ENCODE data around the gene TRIM44. TPM values are rescaled to one million over a fixed set of nuclear protein-coding genes. Genes with fewer than 3 reads are reported as not detected.

The TRIM44 gene, protein sequence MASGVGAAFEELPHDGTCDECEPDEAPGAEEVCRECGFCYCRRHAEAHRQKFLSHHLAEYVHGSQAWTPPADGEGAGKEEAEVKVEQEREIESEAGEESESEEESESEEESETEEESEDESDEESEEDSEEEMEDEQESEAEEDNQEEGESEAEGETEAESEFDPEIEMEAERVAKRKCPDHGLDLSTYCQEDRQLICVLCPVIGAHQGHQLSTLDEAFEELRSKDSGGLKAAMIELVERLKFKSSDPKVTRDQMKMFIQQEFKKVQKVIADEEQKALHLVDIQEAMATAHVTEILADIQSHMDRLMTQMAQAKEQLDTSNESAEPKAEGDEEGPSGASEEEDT
- total RNA-seq = 81.2 to 88.2 TPM (median 86.6 TPM) in 3 replicates

DNA sequence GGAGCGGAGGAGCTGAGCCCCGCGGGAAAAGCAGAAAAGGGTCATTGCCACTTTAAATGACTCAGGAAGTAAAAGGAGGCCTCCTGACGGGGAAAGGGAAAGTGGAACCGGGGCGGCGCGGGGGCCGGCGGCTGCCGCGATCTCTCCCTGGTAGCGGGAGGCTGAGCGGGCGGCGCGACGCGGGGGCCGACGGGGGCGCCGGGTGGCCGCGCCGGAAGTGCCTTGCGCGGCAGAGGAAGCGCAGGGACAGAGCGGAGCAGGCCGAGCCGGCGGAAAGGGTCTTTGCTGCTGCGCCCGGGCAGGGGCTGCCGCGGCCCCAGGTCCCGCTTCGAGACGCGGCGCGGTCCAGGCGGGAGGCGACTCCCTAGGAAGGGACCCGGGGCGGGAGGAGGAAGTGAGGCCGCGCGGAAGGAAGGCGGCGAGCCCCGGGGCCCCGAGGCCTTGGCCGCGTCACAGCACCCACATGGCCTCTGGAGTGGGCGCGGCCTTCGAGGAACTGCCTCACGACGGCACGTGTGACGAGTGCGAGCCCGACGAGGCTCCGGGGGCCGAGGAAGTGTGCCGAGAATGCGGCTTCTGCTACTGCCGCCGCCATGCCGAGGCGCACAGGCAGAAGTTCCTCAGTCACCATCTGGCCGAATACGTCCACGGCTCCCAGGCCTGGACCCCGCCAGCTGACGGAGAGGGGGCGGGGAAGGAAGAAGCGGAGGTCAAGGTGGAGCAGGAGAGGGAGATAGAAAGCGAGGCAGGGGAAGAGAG is at the start of gene TRIM44:
TSS of gene TRIM44 (plus strand) at position 127 of the 759 bp plus-strand sequence. CDS start at position 464, 337 bp downstream.
- H3K9me3 Mint-ChIP-seq = peaks cover 31% of the 10 kb centered on the region
- peaks cover 30% of the 10 kb centered on the region for H3K4me1 Mint-ChIP-seq
- peak within 1 kb of the TSS; percentile 99 for H3K27ac Mint-ChIP-seq
- H3K4me3 Mint-ChIP-seq = peak within 1 kb of the TSS; percentile 95
- DNase-seq (ENCODE audit: low spot score in 2 of 2, unreplicated experiment in 2 of 2) = peak; percentile 67 to 83
- H3K27me3 Mint-ChIP-seq (ENCODE audit: low read depth) = no peaks in the 10 kb centered on the region
- H3K36me3 Mint-ChIP-seq = peaks cover 37% of the 10 kb centered on the region
- TF ChIP-seq, protein P1, sequence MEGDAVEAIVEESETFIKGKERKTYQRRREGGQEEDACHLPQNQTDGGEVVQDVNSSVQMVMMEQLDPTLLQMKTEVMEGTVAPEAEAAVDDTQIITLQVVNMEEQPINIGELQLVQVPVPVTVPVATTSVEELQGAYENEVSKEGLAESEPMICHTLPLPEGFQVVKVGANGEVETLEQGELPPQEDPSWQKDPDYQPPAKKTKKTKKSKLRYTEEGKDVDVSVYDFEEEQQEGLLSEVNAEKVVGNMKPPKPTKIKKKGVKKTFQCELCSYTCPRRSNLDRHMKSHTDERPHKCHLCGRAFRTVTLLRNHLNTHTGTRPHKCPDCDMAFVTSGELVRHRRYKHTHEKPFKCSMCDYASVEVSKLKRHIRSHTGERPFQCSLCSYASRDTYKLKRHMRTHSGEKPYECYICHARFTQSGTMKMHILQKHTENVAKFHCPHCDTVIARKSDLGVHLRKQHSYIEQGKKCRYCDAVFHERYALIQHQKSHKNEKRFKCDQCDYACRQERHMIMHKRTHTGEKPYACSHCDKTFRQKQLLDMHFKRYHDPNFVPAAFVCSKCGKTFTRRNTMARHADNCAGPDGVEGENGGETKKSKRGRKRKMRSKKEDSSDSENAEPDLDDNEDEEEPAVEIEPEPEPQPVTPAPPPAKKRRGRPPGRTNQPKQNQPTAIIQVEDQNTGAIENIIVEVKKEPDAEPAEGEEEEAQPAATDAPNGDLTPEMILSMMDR (IDR thresholded peaks at IDR 0.05; ENCODE audit: unreplicated experiment) = no peak

DNA sequence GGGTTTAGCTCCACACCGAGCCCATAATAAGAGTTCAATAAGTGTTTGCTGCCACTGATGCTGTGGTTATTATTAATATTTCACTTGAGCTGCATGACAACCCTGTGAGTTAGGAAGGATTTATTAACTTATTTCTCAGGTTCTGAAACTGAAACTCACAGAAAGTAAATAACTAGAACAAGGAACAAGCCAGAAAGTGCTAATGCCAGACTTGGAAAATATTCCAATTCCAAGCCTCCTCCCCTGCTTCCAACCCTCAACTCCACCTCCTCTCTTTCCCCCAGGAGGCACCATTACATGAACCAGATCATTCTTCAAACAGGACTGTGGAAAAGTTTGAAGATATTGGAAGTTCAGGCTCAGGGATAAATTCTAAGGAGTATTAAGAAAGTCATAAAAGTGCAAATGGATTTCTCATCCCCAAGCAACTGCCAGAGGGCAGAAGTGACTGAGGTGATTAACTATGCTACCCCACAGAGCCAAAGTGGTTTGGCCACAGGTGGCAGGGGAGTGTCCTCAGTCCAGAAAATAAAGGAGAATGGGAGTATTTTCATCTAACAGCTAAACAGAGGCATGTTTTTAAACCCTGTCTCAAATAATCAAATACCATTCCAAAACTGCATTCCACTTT is 47.5 kb upstream of the TRIM44 start:
- Mint-ChIP-seq H3K27me3 (ENCODE audit: low read depth) (peaks cover 12% of the 10 kb centered on the region), H3K4me1 (peaks cover 22% of the 10 kb centered on the region), H3K27ac (peak overlapping the region; percentile 41), H3K4me3 (no peak overlapping the region), H3K9me3 (no peaks in the 10 kb centered on the region), H3K36me3 (no peaks in the 10 kb centered on the region)
- no peak for DNase-seq (ENCODE audit: low spot score in 2 of 2, unreplicated experiment in 2 of 2)
- TF ChIP-seq, protein P1 (IDR thresholded peaks at IDR 0.05; ENCODE audit: unreplicated experiment) = no peak

DNA sequence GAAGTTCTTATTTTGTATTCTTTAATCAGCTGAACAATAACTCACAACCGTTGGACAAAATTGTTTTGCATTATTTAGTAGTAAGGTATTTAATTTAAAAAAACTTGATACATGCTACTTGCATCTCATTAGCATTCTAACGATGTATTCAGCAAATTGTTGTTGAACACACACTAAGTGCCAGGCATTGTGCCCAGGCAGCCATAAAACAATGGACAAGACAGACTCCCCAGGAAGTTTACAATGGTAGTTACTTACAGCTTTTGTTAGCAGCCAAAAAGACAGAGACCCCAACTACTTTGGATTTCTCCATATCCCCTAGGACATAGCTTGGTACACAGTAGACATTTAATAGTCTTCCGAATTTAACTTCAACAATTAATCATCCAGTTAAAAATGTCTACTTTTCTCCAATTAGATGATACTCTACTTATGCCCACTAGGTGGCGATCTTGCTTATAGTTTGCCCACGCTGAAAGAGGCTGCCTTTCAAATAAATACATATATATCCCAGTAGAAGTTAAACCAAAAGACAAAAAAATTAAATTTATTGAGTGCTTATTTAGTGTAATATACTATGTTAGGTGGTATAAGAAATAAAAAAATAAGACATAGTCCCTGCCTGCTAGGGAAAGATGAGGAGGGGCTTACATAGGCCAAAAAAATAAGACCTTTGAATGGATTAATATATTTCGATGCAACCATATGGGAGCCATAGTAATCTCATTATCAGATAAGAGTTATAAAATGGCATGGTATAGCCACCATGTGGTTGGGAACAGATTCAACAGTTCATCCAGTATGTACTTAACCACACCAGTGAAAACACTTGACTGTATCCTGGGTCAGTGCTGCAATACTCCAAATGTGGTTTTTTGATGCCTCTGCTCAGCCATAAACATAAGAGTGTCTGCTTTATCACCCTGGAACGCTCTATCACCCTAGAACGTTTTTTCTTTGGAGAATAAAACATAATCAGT is 46.4 kb upstream of the TRIM44 start:
- TF ChIP-seq, protein P1 (IDR thresholded peaks at IDR 0.05; ENCODE audit: unreplicated experiment) = peak; percentile 96
- Mint-ChIP-seq H3K4me1 (peaks cover 31% of the 10 kb centered on the region), H3K36me3 (no peaks in the 10 kb centered on the region), H3K4me3 (no peak overlapping the region), H3K27me3 (ENCODE audit: low read depth) (peaks cover 3% of the 10 kb centered on the region), H3K9me3 (no peaks in the 10 kb centered on the region), H3K27ac (peak overlapping the region; percentile 50)
- no peak for DNase-seq (ENCODE audit: low spot score in 2 of 2, unreplicated experiment in 2 of 2)

DNA sequence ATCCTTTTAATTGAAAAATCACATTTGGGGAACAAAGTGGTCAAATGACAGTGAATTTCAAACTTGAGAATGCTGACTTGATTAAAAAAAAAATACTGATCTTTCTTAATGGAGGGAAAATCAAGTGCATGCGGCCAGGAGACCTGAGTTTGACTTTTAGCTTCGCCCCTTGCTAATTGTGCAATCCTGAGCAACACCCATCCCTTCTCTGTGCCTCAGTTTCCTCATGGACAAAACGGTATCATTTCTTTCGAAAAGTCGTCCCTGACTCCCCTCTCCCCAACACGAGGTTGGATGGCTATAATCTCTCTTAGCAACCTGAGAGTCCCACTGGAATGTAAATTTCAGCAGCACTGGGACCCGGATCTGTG is 45.3 kb upstream of the TRIM44 start:
- TF ChIP-seq, protein P1 (IDR thresholded peaks at IDR 0.05; ENCODE audit: unreplicated experiment) = no peak
- peak overlapping the region; percentile 76 for H3K4me3 Mint-ChIP-seq
- peaks cover 42% of the 10 kb centered on the region for H3K4me1 Mint-ChIP-seq
- no peaks in the 10 kb centered on the region for H3K27me3 Mint-ChIP-seq (ENCODE audit: low read depth)
- no peak for DNase-seq (ENCODE audit: low spot score in 2 of 2, unreplicated experiment in 2 of 2)
- H3K9me3 Mint-ChIP-seq = no peaks in the 10 kb centered on the region
- H3K27ac Mint-ChIP-seq = peak overlapping the region; percentile 85
- H3K36me3 Mint-ChIP-seq = no peaks in the 10 kb centered on the region
